ENCODE measurements around the gene GOLGA8S.
"Not testable (repeated sequence)": the region's sequence is repeated elsewhere in the genome, so short reads cannot be mapped to it uniquely, and the experiment has no call there.

The GOLGA8S gene, protein sequence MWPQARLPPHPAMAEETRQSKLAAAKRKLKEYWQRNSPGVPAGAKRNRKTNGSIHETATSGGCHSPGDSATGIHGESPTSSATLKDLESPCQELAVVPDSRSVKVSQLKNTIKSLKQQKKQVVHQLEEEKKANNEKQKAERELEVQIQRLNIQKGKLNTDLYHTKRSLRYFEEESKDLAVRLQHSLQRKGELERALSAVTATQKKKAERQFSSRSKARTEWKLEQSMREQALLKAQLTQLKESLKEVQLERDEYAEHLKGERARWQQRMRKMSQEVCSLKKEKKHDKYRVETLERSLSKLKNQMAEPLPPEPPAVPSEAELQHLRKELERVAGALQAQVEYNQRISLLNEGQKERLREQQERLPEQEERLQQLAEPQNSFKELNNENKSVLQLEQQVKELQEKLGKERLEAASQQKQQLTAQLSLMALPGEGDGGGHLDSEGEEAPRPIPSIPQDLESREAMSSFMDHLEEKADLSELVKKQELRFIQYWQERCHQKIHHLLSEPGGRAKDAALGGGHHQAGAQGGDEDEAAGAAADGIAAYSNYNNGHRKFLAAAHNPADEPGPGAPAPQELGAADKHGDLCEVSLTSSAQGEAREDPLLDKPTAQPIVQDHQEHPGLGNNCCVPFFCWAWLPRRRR

GRCh38 chr15:23354448-23354847, at the start of gene GOLGA8S:
GOLGA8S (plus strand) TSS chr15:23354748; CDS start chr15:23354810, 62 bp downstream.
- DNase-seq: not testable (repeated sequence)

GRCh38 chr15:23304805-23305204, 49.7 kb upstream of the GOLGA8S start:
- DNase-seq: not testable (repeated sequence)

- DNase-seq: not testable (repeated sequence)
These were observed 48.6 kb upstream of the GOLGA8S start for GRCh38 chr15:23305921-23306320.

- DNase-seq: not testable (repeated sequence)
These were observed 43.3 kb upstream of the GOLGA8S start for GRCh38 chr15:23311233-23311632.

DNA sequence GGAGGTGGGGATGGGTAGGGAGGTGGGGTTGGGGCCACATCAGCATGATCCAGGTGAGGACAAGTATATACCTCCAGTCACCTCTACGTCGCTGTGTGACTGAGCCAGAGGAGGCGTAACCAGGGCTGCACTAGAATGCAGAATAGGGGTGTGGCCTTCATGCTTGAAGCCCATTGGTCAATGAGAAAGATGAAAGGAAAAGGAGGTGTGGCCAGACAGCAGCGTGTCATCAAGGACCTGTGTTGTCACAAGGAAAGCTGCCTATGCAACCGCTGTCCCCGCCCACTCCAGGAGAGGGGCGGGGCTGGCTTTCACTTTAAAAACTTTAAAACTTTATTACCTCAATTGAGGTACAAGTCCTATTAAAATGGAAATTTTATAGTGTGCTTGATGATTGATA, 20.5 kb upstream of the GOLGA8S start, which contains the start of gene GOLGA6L26:
Gene GOLGA6L26, minus strand, starts transcription at position 101 of the 400 bp plus-strand sequence. Its CDS starts 61 bp downstream, at position 40.
- not testable (repeated sequence) for DNase-seq

DNA sequence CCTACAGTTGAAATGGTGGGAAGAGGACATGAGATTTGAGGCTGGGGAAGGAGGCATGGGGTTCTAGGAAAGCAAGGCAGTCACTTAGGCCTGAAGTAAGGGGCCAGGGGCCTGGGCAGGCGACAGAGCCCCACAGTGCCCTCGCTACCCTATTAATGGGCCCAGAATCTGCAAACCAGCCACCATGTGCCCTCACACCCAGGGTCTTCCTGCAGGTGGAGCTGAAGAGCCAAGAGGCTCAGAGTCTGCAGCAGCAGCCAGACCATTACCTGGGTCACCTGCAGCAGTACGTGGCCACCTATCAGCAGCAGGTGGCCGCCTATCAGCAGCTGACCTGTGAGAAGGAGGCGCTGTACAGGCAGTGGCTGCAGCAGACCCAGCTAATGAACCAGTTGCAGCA, 8.1 kb downstream of the GOLGA8S start:
- not testable (repeated sequence) for DNase-seq

DNA sequence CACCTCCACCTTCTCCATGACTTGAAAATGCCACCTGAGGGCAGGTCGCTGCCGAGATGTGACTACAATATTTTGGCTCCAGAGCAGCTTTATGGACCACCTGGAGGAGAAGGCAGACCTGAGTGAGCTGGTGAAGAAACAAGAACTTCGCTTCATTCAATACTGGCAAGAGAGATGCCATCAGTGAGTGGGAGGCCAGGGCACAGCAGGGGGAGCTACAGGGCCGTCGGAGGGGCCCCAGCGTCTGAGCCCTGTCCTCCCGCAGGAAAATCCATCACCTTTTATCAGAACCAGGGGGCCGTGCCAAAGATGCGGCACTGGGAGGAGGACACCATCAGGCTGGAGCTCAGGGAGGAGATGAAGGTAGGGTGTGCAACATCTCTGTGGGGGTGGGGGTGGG, 9.7 kb downstream of the GOLGA8S start:
- DNase-seq: not testable (repeated sequence)

DNA sequence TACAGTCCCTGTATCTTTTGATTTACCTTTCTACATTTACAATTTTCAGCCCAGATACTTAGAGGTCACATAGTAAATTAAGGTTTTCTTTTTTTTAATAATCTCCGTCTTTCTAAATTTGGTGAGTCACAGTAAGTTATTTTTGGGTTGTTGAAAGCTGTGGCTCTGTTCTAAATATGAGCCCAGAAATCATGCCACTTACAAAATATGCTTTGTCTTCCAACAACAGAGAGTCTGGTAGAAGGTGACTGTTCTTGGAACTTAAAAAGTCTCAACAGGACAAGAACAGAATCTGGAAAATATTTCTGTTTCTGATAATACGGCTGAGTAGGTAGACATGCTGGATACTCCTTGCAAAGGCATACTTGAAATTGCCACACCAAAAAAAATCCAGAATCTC, 16.0 kb downstream of the GOLGA8S start:
- no peak for DNase-seq

DNA sequence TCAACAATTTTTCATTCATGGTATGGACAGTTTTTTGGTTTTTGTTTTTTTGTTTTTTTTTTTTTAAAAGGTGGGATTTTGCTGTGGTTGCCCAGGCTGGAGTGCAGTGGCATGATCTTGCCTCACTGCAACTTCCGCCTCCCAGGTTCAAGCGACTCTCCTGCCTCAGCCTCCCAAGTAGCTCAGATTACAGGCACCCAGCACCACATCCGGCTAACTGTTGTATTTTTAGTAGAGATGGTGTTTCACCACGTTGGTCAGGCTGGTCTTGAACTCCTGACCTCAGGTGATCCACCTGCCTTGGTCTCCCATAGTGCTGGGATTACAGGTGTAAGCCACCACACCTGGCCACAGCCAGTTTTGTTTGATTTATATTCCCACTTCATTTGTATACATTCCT, 16.6 kb downstream of the GOLGA8S start:
- DNase-seq: not testable (repeated sequence)

- DNase-seq: not testable (repeated sequence)
These were observed 17.3 kb downstream of the GOLGA8S start for GRCh38 chr15:23371868-23372267.

GRCh38 chr15:23372284-23372683, 17.7 kb downstream of the GOLGA8S start:
- DNase-seq: no peak

DNA sequence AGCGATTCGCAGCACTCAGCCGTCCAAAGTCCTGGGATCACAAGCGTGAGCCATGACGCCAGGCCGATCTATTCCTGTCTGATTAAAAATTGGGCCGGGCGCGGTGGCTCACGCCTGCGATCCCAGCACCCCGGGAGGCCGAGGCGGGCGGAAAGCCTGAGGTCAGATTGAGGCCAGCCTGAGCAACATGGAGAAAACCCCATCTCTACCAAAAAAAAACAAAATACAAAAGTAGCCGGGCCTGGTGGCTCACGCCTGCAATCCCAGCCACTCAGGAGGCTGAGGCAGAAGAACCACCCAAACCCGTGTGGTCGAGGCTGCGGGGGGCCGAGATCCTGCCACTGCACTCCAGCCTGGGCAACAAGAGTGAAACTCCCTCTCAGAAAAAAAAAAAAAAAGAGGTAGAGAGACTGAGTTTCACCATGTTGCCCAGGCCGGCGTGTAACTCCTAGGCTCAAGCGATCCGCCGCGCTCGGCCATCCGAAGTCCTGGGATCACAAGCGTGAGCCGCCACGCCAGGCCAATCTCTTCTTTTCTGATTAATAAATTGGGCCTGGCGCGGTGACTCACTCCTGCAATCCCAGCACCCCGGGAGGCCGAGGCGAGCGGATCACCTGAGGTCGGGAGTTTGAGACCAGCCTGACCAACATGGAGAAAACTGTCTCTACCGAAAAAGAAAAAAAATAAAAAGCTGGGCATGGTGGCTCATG, 18.5 kb downstream of the GOLGA8S start:
- DNase-seq: not testable (repeated sequence)

DNA sequence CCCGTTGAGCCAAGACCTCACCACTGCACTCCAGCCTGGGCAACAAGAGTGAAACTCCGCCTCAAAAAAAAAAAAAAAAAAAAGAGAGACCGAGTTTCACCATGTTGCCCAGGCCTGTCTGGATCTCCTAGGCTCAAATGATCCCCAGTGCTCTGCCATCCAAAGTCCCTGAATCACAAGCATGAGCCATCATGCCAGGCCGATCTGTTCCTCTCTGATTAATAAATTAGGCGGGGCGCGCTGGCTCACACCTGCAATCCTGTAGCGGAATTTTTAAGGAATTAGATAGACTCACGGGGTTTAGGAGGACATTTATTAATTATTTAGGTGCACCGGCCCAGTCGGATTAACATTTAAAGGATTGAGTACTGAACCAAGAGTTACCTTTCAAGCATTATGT, 19.7 kb downstream of the GOLGA8S start:
- DNase-seq: not testable (repeated sequence)

- DNase-seq: not testable (repeated sequence)
These were observed 24.4 kb downstream of the GOLGA8S start for GRCh38 chr15:23378946-23379345.

- DNase-seq: not testable (repeated sequence)
These were observed 26.2 kb downstream of the GOLGA8S start for GRCh38 chr15:23380700-23381099.

DNA sequence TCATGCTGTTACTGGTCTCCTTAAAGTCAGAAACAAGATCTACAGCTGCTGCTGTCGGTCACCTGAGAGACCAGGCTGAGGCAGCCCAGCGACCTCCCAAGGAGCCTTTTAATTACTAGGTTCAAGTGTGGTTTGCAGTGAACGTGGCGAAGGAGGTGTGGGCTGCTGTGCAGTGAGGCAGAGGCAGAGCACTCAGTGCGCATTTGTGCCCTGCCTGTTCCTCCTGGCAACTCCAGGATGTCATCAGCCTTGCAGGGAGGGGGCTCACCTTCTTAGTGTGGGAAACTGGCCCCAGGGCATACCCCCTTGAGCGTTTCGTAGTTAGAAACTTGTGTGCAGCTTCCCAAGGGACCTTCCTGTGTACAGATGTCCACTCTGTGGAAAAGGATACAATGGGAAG, 26.6 kb downstream of the GOLGA8S start:
- DNase-seq: not testable (repeated sequence)

DNA sequence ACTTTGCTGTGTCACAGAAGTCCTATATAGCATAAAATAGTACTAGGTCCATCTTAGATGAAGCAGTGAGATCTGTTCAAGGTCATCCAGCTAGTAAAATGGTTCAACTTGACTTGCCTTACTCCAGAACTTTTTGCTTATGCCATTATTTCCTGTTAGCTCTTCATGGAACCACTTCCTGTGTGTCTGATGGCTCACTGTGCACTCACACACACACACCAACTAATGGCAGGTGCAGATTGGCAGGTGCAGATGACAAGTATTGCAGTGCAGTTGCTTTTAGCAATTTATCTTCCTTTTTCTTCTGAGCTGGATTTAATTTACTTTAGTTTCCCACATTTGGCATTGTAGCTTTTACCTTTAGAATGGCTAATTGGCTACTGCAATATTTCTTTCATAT, 29.8 kb downstream of the GOLGA8S start:
- DNase-seq: no peak

- DNase-seq: no peak
These were observed 31.4 kb downstream of the GOLGA8S start for GRCh38 chr15:23385886-23386430.

- no peak for DNase-seq
These were observed 33.2 kb downstream of the GOLGA8S start for GRCh38 chr15:23387621-23388190.

GRCh38 chr15:23395030-23395692, 40.6 kb downstream of the GOLGA8S start:
- DNase-seq: no peak

- no peak for DNase-seq
These were observed 41.3 kb downstream of the GOLGA8S start for GRCh38 chr15:23395832-23396231.

GRCh38 chr15:23397779-23398178, 43.2 kb downstream of the GOLGA8S start:
- no peak for DNase-seq

Measured in fibroblast of skin of right biceps (primary cell).